Uterus (tissue), 4 donors: ENCODE measurements around the gene NLRX1. TPM values are rescaled to one million over a fixed set of nuclear protein-coding genes. Genes with fewer than 3 reads are reported as not detected.
"Not testable (repeated sequence)": the region's sequence is repeated elsewhere in the genome, so short reads cannot be mapped to it uniquely, and the experiment has no call there.

Source experiments
- DNase-seq, 2 donors: peaks; one replicate each; pipeline ENCODE4 v3.0.0-alpha.2; 2019 to 2020
- H3K27ac ChIP-seq, 2 donors: fragments of 200-600 bp; sonication (generic); 1 replicate in 1 of 2; 2 replicates in 1 of 2; pipeline ENCODE4 v1.5.1; 2016 to 2018
- H3K27me3 ChIP-seq, 2 donors: fragments of 200-600 bp; sonication (generic); one replicate each; pipeline ENCODE4 v1.5.1; 2018 to 2019; ENCODE audit warnings: control low read depth in 1 of 2
- H3K36me3 ChIP-seq, 2 donors: fragments of 200-600 bp; sonication (generic); one replicate each; pipeline ENCODE4 v1.5.1; 2019; ENCODE audit warnings: control low read depth in 1 of 2
- H3K4me1 ChIP-seq, 2 donors: fragments of 200-600 bp; sonication (generic); one replicate each; pipeline ENCODE4 v1.5.1; 2018 to 2019; ENCODE audit warnings: control low read depth in 1 of 2
- H3K4me3 ChIP-seq, 2 donors: fragments of 200-600 bp; sonication (generic); 1 replicate in 1 of 2; 2 replicates in 1 of 2; pipeline ENCODE4 v1.5.1; 2018 to 2019; ENCODE audit warnings: mild to moderate bottlenecking in 1 of 2
- H3K9me3 ChIP-seq, 2 donors: fragments of 200-600 bp; sonication (generic); one replicate each; pipeline ENCODE4 v1.5.1; 2019; ENCODE audit warnings: control low read depth in 1 of 2
- CTCF ChIP-seq, 4 experiments: fragments of 200-600 bp in 2 of 4; fragments of 450-650 bp in 2 of 4; sonication (generic) in 2 of 4; IDR thresholded peaks; one replicate each; pipeline ENCODE4 v1.5.1; 2016 to 2019; ENCODE audit warnings: antibody characterized with exemption in 4 of 4, mild to moderate bottlenecking in 2 of 4, moderate library complexity in 1 of 4
- POLR2A ChIP-seq, 2 donors: fragments of 450-650 bp; IDR thresholded peaks; one replicate each; pipeline ENCODE4 v1.6.1; 2016; ENCODE audit warnings: antibody characterized with exemption in 2 of 2, mild to moderate bottlenecking in 1 of 2, moderate library complexity in 1 of 2
- intact Hi-C: fragments of 100-400 bp; cut with DNase I; formaldehyde crosslinking; loops from one replicate; pipeline ENCODE4 v1.15.1; 2023; ENCODE audit warnings: low total_unique reads
- total RNA-seq, 4 donors: library from RNA; depleted of rRNA in 3 of 4; stranded (reverse); fragments of >200 nt in 3 of 4; gene quantifications; one replicate each; pipeline versions ENCODE4 v1.1.0 to v1.2.4, GENCODE V29; 2014 to 2023
- donor health status: DM: yes; HTN: yes; CAD: no.

NLRX1 gene
- total RNA-seq, 4 donors from 2014 or later: 5.1 to 23.5 (median 16.8) TPM

GRCh38 chr11:119161871-119162270, 6.7 kb upstream of the NLRX1 start:
- Histone ChIP-seq H3K4me1 (no peaks in the 10 kb centered on the region), H3K4me3 (no peak overlapping the region), H3K27ac (no peak overlapping the region), H3K9me3 (no peaks in the 10 kb centered on the region), H3K27me3 (no peaks in the 10 kb centered on the region), H3K36me3 (no peaks in the 10 kb centered on the region)
- no peak for TF ChIP-seq CTCF (IDR thresholded peaks at IDR 0.05)
- no peak for TF ChIP-seq POLR2A (IDR thresholded peaks at IDR 0.05)
- intact Hi-C loops: no loop called here
- no peak for DNase-seq

GRCh38 chr11:119166368-119167076, 2.0 kb upstream of the NLRX1 start:
- H3K36me3 ChIP-seq: no peaks in the 10 kb centered on the region
- no peak overlapping the region for H3K27ac ChIP-seq
- H3K4me1 ChIP-seq: no peaks in the 10 kb centered on the region
- no peak for DNase-seq
- no peak overlapping the region for H3K4me3 ChIP-seq
- H3K27me3 ChIP-seq: no peaks in the 10 kb centered on the region
- H3K9me3 ChIP-seq: no peaks in the 10 kb centered on the region
- intact Hi-C loops: no loop called here
- no peak for TF ChIP-seq POLR2A (IDR thresholded peaks at IDR 0.05)
- TF ChIP-seq CTCF (IDR thresholded peaks at IDR 0.05): no peak

- H3K4me1 ChIP-seq, H3K36me3 ChIP-seq, H3K9me3 ChIP-seq, DNase-seq, intact Hi-C loops, H3K27me3 ChIP-seq, H3K27ac ChIP-seq, H3K4me3 ChIP-seq: not testable (repeated sequence)
Observed at GRCh38 chr11:119167077-119167458, 1.5 kb upstream of the NLRX1 start.

- no peak overlapping the region for H3K4me3 ChIP-seq
- no peaks in the 10 kb centered on the region for H3K27me3 ChIP-seq
- H3K27ac ChIP-seq: peak overlapping the region in 1 of 2 donors; percentile 96
- no peak for DNase-seq
- TF ChIP-seq CTCF (IDR thresholded peaks at IDR 0.05): no peak
- no peak for TF ChIP-seq POLR2A (IDR thresholded peaks at IDR 0.05)
- H3K9me3 ChIP-seq: no peaks in the 10 kb centered on the region
- no peaks in the 10 kb centered on the region for H3K4me1 ChIP-seq
- H3K36me3 ChIP-seq: no peaks in the 10 kb centered on the region
- intact Hi-C loops: no loop called here
Observed at GRCh38 chr11:119167933-119168332, 592 bp upstream of the NLRX1 start.

- no peaks in the 10 kb centered on the region for H3K4me1 ChIP-seq
- H3K36me3 ChIP-seq: no peaks in the 10 kb centered on the region
- peak overlapping the region; percentile 68 to 74 for H3K4me3 ChIP-seq
- TF ChIP-seq CTCF (IDR thresholded peaks at IDR 0.05): no peak
- peak in 1 of 2 donors; percentile 27 for TF ChIP-seq POLR2A (IDR thresholded peaks at IDR 0.05)
- peak; percentile 60 to 66 for DNase-seq
- H3K9me3 ChIP-seq: no peaks in the 10 kb centered on the region
- intact Hi-C loops: no loop called here
- peak overlapping the region; percentile 95 to 96 for H3K27ac ChIP-seq
- H3K27me3 ChIP-seq: no peaks in the 10 kb centered on the region
Observed at GRCh38 chr11:119169282-119169719, 776 bp downstream of the NLRX1 start.
